Neural progenitor cell (in vitro differentiated cells): ENCODE measurements around the gene HIGD1B. TPM values are rescaled to one million over a fixed set of nuclear protein-coding genes. Genes with fewer than 3 reads are reported as not detected.

Source experiments
- DNase-seq: peaks from one replicate; pipeline ENCODE4 v3.0.0-alpha.2; 2016; ENCODE audit warnings: low spot score
- H2AFZ ChIP-seq: fragments of 200-600 bp; sonication (generic); replicated peaks from 2 replicates; pipeline ENCODE4 v1.6.1; 2016; ENCODE audit warnings: antibody characterized with exemption
- H3F3A ChIP-seq: fragments of 200-600 bp; sonication (generic); 2 replicates; pipeline ENCODE4 v1.6.1; 2016; ENCODE audit warnings: antibody characterized with exemption, low read depth
- H3K27ac ChIP-seq: fragments of 200-600 bp; sonication (generic); 2 replicates; pipeline ENCODE4 v1.5.1; 2016; ENCODE audit warnings: mild to moderate bottlenecking
- H3K27me3 ChIP-seq: fragments of 200-600 bp; sonication (generic); 2 replicates; pipeline ENCODE4 v1.6.1; 2016; ENCODE audit warnings: mild to moderate bottlenecking, moderate library complexity
- H3K36me3 ChIP-seq: fragments of 200-600 bp; sonication (generic); 2 replicates; pipeline ENCODE4 v1.5.1; 2016
- H3K4me1 ChIP-seq: fragments of 200-600 bp; sonication (generic); 2 replicates; pipeline ENCODE4 v1.6.1; 2016; ENCODE audit warnings: mixed run types
- H3K4me2 ChIP-seq: fragments of 200-600 bp; sonication (generic); 2 replicates; pipeline ENCODE4 v1.6.1; 2016
- H3K4me3 ChIP-seq: fragments of 200-600 bp; sonication (generic); 2 replicates; pipeline ENCODE4 v1.5.1; 2016
- H3K79me2 ChIP-seq: fragments of 200-600 bp; sonication (generic); 2 replicates; pipeline ENCODE4 v1.6.1; 2016; ENCODE audit warnings: low read depth
- H3K9ac ChIP-seq: fragments of 200-600 bp; sonication (generic); 2 replicates; pipeline ENCODE4 v1.6.1; 2016
- H3K9me3 ChIP-seq: fragments of 200-600 bp; sonication (generic); 2 replicates; pipeline ENCODE4 v1.5.1; 2016; ENCODE audit warnings: low read depth
- H4K20me1 ChIP-seq: fragments of 200-600 bp; sonication (generic); 2 replicates; pipeline ENCODE4 v1.6.1; 2016; ENCODE audit warnings: low read depth
- H3K27ac Mint-ChIP-seq: 3 replicates; pipeline ENCODE4 v1.8.0; 2021; ENCODE audit warnings: mixed read lengths
- H3K27me3 Mint-ChIP-seq: 2 replicates; pipeline ENCODE4 v1.8.0; 2022; ENCODE audit warnings: low read depth, mild to moderate bottlenecking, inconsistent platforms, moderate library complexity, mixed read lengths; ENCODE audit not compliant: insufficient read depth
- H3K36me3 Mint-ChIP-seq: 3 replicates; pipeline ENCODE4 v1.8.0; 2021; ENCODE audit warnings: mixed read lengths
- H3K4me1 Mint-ChIP-seq: 3 replicates; pipeline ENCODE4 v1.8.0; 2021; ENCODE audit warnings: mixed read lengths
- H3K4me3 Mint-ChIP-seq: 3 replicates; pipeline ENCODE4 v1.8.0; 2021; ENCODE audit warnings: mild to moderate bottlenecking, moderate library complexity, mixed read lengths
- H3K9me3 Mint-ChIP-seq: 3 replicates; pipeline ENCODE4 v1.8.0; 2020; ENCODE audit warnings: mixed read lengths
- CTCF ChIP-seq: fragments of 200-600 bp; sonication (generic); IDR thresholded peaks from 2 replicates; pipeline ENCODE4 v1.5.1; 2017; ENCODE audit warnings: antibody characterized with exemption, mild to moderate bottlenecking
- EZH2 ChIP-seq: fragments of 200-600 bp; sonication (generic); IDR thresholded peaks from 2 replicates; pipeline ENCODE4 v1.6.1; 2017; ENCODE audit warnings: antibody characterized with exemption, mild to moderate bottlenecking, moderate library complexity
- EZH2phosphoT487 ChIP-seq: fragments of 200-600 bp; sonication (generic); IDR thresholded peaks from 2 replicates; pipeline ENCODE4 v1.6.1; 2017; ENCODE audit warnings: antibody characterized with exemption
- total RNA-seq: library from RNA; depleted of rRNA; stranded (reverse); fragments of >200 nt; gene quantifications from 2 replicates; pipeline ENCODE4 v1.2.3, GENCODE V29; 2015; ENCODE audit warnings: low replicate concordance

Gene HIGD1B
- total RNA-seq, 1 donor from 2014 or later = not detected

- H3K9me3 ChIP-seq = no peaks in the 10 kb centered on the region
- Mint-ChIP-seq H3K27me3 (no peaks in the 10 kb centered on the region), H3K36me3 (peaks cover 21% of the 10 kb centered on the region), H3K9me3 (no peaks in the 10 kb centered on the region), H3K27ac (no peak overlapping the region), H3K4me3 (no peak overlapping the region), H3K4me1 (peaks cover 6% of the 10 kb centered on the region)
- H3K36me3 ChIP-seq = no peaks in the 10 kb centered on the region
- no peaks in the 10 kb centered on the region for H4K20me1 ChIP-seq
- no peaks in the 10 kb centered on the region for H3F3A ChIP-seq
- no peaks in the 10 kb centered on the region for H3K79me2 ChIP-seq
- H3K27ac ChIP-seq = no peak overlapping the region
- no peak overlapping the region for H3K4me2 ChIP-seq
- no peak overlapping the region for H3K9ac ChIP-seq
- peaks cover 8% of the 10 kb centered on the region for H3K4me1 ChIP-seq
- no peak for TF ChIP-seq CTCF
- TF ChIP-seq EZH2phosphoT487 = no peak
- TF ChIP-seq EZH2 = no peak
- no peaks in the 10 kb centered on the region for H3K27me3 ChIP-seq
- no peak overlapping the region for H2AFZ ChIP-seq
- no peak for DNase-seq
- H3K4me3 ChIP-seq = no peak overlapping the region
Observed at GRCh38 chr17:44848257-44848795, 643 bp downstream of the HIGD1B start.

GRCh38 chr17:44848961-44849489, 1.3 kb downstream of the HIGD1B start:
- Mint-ChIP-seq H3K27me3 (no peaks in the 10 kb centered on the region), H3K27ac (no peak overlapping the region), H3K36me3 (peaks cover 26% of the 10 kb centered on the region), H3K4me3 (no peak overlapping the region), H3K4me1 (peaks cover 3% of the 10 kb centered on the region), H3K9me3 (no peaks in the 10 kb centered on the region)
- Histone ChIP-seq H3K9ac (no peak overlapping the region), H3K27me3 (no peaks in the 10 kb centered on the region), H3K4me1 (peaks cover 5% of the 10 kb centered on the region), H3K4me2 (no peak overlapping the region), H3K9me3 (no peaks in the 10 kb centered on the region), H3K79me2 (no peaks in the 10 kb centered on the region), H3K4me3 (no peak overlapping the region), H3K27ac (no peak overlapping the region), H3F3A (no peaks in the 10 kb centered on the region), H2AFZ (no peak overlapping the region), H4K20me1 (no peaks in the 10 kb centered on the region), H3K36me3 (no peaks in the 10 kb centered on the region)
- no peak for DNase-seq
- TF ChIP-seq CTCF = no peak
- no peak for TF ChIP-seq EZH2phosphoT487
- no peak for TF ChIP-seq EZH2

GRCh38 chr17:44850025-44850424, 2.3 kb downstream of the HIGD1B start:
- H3K36me3 ChIP-seq = no peaks in the 10 kb centered on the region
- H3K27ac Mint-ChIP-seq = no peak overlapping the region
- H3F3A ChIP-seq = no peaks in the 10 kb centered on the region
- peaks cover 34% of the 10 kb centered on the region for H3K36me3 Mint-ChIP-seq
- no peak overlapping the region for H3K4me2 ChIP-seq
- H3K4me1 ChIP-seq = no peaks in the 10 kb centered on the region
- H3K9ac ChIP-seq = no peak overlapping the region
- H3K79me2 ChIP-seq = no peaks in the 10 kb centered on the region
- no peak overlapping the region for H2AFZ ChIP-seq
- H3K4me1 Mint-ChIP-seq = peaks cover 8% of the 10 kb centered on the region
- DNase-seq = no peak
- H4K20me1 ChIP-seq = no peaks in the 10 kb centered on the region
- TF ChIP-seq EZH2phosphoT487 (no peak), EZH2 (no peak), CTCF (no peak)
- no peaks in the 10 kb centered on the region for H3K9me3 Mint-ChIP-seq
- no peaks in the 10 kb centered on the region for H3K9me3 ChIP-seq
- no peak overlapping the region for H3K4me3 ChIP-seq
- no peaks in the 10 kb centered on the region for H3K27me3 ChIP-seq
- H3K27me3 Mint-ChIP-seq = no peaks in the 10 kb centered on the region
- no peak overlapping the region for H3K27ac ChIP-seq
- H3K4me3 Mint-ChIP-seq = no peak overlapping the region
